IMR-90 (cell line): Measurements from ENCODE around the gene KRTAP10-1. TPM values are rescaled to one million over a fixed set of nuclear protein-coding genes. Genes with fewer than 3 reads are reported as not detected.

ENCODE experiments used
- ATAC-seq: fragments of 200-7000 bp; cut with Tn5 transposase; 2 replicates; pipeline ENCODE4 v1.9.1; 2020; ENCODE audit warnings: low read depth, mild to moderate bottlenecking, moderate library complexity
- BruUV-seq: library from RNA; stranded (reverse); fragments of 400-500 nt; replicated peaks from 2 replicates; lab custom pipeline; 2021; lab: Mats Ljungman, UMichigan
- CTCF ChIA-PET: fragments of 300-600 bp; formaldehyde crosslinking; extraction: SDS; loops from one replicate; lab custom pipeline; 2021; ENCODE audit warnings: antibody characterized with exemption; lab: Yijun Ruan, JAX
- POLR2A ChIA-PET: fragments of 300-600 bp; sonication (Branson Sonifier 250); formaldehyde crosslinking; loops from one replicate; lab custom pipeline; 2022; ENCODE audit warnings: antibody characterized with exemption; ENCODE audit not compliant: unreplicated experiment; lab: Charles Lee
- DNase-seq: peaks from one replicate; pipeline ENCODE4 v3.0.0; 2013
- H2AFZ ChIP-seq: replicated peaks from 2 replicates; pipeline ENCODE3; 2013; ENCODE audit warnings: low read length, mild to moderate bottlenecking; ENCODE audit not compliant: poor library complexity
- H2AK5ac ChIP-seq: 2 replicates; pipeline ENCODE4 v1.6.1; 2013; ENCODE audit warnings: low read depth, low read length, inconsistent platforms
- H2AK9ac ChIP-seq: replicated peaks from 2 replicates; pipeline ENCODE3; 2013; ENCODE audit warnings: mild to moderate bottlenecking, low read depth, low read length, moderate library complexity; ENCODE audit not compliant: poor library complexity
- H2BK120ac ChIP-seq: 2 replicates; pipeline ENCODE4 v1.6.1; 2013; ENCODE audit warnings: low read depth, low read length, inconsistent platforms
- H2BK15ac ChIP-seq: 3 replicates; pipeline ENCODE4 v1.6.1; 2013; ENCODE audit warnings: low read depth, low read length, inconsistent platforms
- H2BK20ac ChIP-seq: 2 replicates; pipeline ENCODE4 v1.6.1; 2013; ENCODE audit warnings: low read depth, mild to moderate bottlenecking, inconsistent platforms, low read length, moderate library complexity
- H2BK5ac ChIP-seq: 2 replicates; pipeline ENCODE4 v1.6.1; 2013; ENCODE audit warnings: mild to moderate bottlenecking, low read depth, low read length, inconsistent platforms; ENCODE audit not compliant: poor library complexity, severe bottlenecking
- H3K14ac ChIP-seq: replicated peaks from 2 replicates; pipeline ENCODE4 v1.6.1; 2013; ENCODE audit warnings: low read depth, low read length, inconsistent platforms
- H3K18ac ChIP-seq: 2 replicates; pipeline ENCODE4 v1.6.1; 2013; ENCODE audit warnings: low read depth, low read length, control low read depth
- H3K23ac ChIP-seq: 2 replicates; pipeline ENCODE4 v1.6.1; 2013; ENCODE audit warnings: low read depth, low read length, inconsistent platforms
- H3K27ac ChIP-seq: 2 replicates; pipeline ENCODE4 v1.5.1; 2013; ENCODE audit warnings: mild to moderate bottlenecking, control low read depth, low read length; ENCODE audit not compliant: insufficient read depth
- H3K27me3 ChIP-seq: 2 replicates; pipeline ENCODE4 v1.6.1; 2013; ENCODE audit warnings: low read length; ENCODE audit not compliant: control insufficient read depth, insufficient read depth
- H3K36me3 ChIP-seq: 2 replicates; pipeline ENCODE4 v1.6.1; 2013; ENCODE audit warnings: low read length, mixed read lengths; ENCODE audit not compliant: control insufficient read depth, insufficient read depth
- H3K4ac ChIP-seq: 2 replicates; pipeline ENCODE4 v1.6.1; 2013; ENCODE audit warnings: low read depth, low read length, inconsistent platforms
- H3K4me1 ChIP-seq: 2 replicates; pipeline ENCODE4 v1.6.1; 2013; ENCODE audit warnings: low read length, mixed read lengths; ENCODE audit not compliant: control insufficient read depth, insufficient read depth
- H3K4me2 ChIP-seq: 2 replicates; pipeline ENCODE4 v1.6.1; 2013; ENCODE audit warnings: low read depth, mild to moderate bottlenecking, control low read depth, low read length, moderate library complexity
- H3K4me3 ChIP-seq: 2 replicates; pipeline ENCODE4 v1.5.1; 2013; ENCODE audit warnings: low read depth, mild to moderate bottlenecking, control low read depth, low read length, moderate library complexity; ENCODE audit not compliant: insufficient read depth
- H3K56ac ChIP-seq: 2 replicates; pipeline ENCODE4 v1.6.1; 2013; ENCODE audit warnings: low read length, inconsistent platforms; ENCODE audit not compliant: insufficient read depth; ENCODE audit errors: extremely low read depth
- H3K79me1 ChIP-seq, 2 experiments: 2 replicates each; pipeline ENCODE4 v1.6.1; 2013; ENCODE audit warnings: low read length in 2 of 2, inconsistent platforms in 1 of 2, low read depth in 1 of 2
- H3K9ac ChIP-seq: 2 replicates; pipeline ENCODE4 v1.6.1; 2013; ENCODE audit warnings: low read depth, low read length, control low read depth
- H3K9me1 ChIP-seq: 2 replicates; pipeline ENCODE4 v1.6.1; 2013; ENCODE audit warnings: low read length, inconsistent platforms; ENCODE audit not compliant: insufficient read depth
- H3K9me3 ChIP-seq: 2 replicates; pipeline ENCODE4 v1.6.1; 2013; ENCODE audit warnings: low read length; ENCODE audit not compliant: control insufficient read depth, insufficient read depth
- H4K20me1 ChIP-seq: 2 replicates; pipeline ENCODE4 v1.6.1; 2013; ENCODE audit warnings: low read length, inconsistent platforms; ENCODE audit not compliant: insufficient read depth
- H4K5ac ChIP-seq: 2 replicates; pipeline ENCODE4 v1.6.1; 2013; ENCODE audit warnings: mild to moderate bottlenecking, low read depth, low read length, control low read depth
- H4K8ac ChIP-seq, 2 experiments: 2 replicates each; pipeline ENCODE4 v1.6.1; 2013; ENCODE audit warnings: low read depth in 2 of 2, low read length in 2 of 2, control low read depth in 1 of 2, inconsistent platforms in 1 of 2
- H4K91ac ChIP-seq: 2 replicates; pipeline ENCODE4 v1.6.1; 2013; ENCODE audit warnings: low read depth, low read length, inconsistent platforms; ENCODE audit not compliant: insufficient read depth
- CHD1 ChIP-seq: IDR thresholded peaks from 2 replicates; pipeline ENCODE4 v1.6.1; 2012; ENCODE audit warnings: low read depth, low read length, improper control_type of control experiment
- MAFK ChIP-seq: IDR thresholded peaks from 2 replicates; pipeline ENCODE4 v1.6.1; 2012; ENCODE audit warnings: low read depth, low read length, improper control_type of control experiment
- MAZ ChIP-seq: IDR thresholded peaks from 2 replicates; pipeline ENCODE4 v1.6.1; 2012; ENCODE audit warnings: low read depth, mild to moderate bottlenecking, low read length, improper control_type of control experiment, moderate library complexity, borderline replicate concordance
- RAD21 ChIP-seq: IDR thresholded peaks from 2 replicates; pipeline ENCODE4 v1.6.1; 2012; ENCODE audit warnings: low read length, improper control_type of control experiment
- SMC3 ChIP-seq: fragments of 150-350 bp; IDR thresholded peaks from 2 replicates; pipeline ENCODE4 v1.6.1; 2016; ENCODE audit warnings: low read depth, mild to moderate bottlenecking, antibody characterized with exemption, low read length, moderate library complexity
- WGBS, 2 experiments: methylation state at CpG; one replicate each; pipeline versions ENCODE4 v1.1.5 to v1.1.7; 2013; ENCODE audit warnings: missing lambda C conversion rate in 2 of 2; ENCODE audit not compliant: insufficient read length in 1 of 2; ENCODE audit errors: extremely low coverage in 2 of 2; 5-methylcytosine and 5-hydroxymethylcytosine counted together
- dilution Hi-C: fragments of 300-500 bp; cut with HindIII; formaldehyde crosslinking; loops from one replicate; pipeline ENCODE4 v1.14.3; 2018; ENCODE audit warnings: low sequenced_read_pairs; ENCODE audit not compliant: unreplicated experiment
- in situ Hi-C: fragments of 300-500 bp; cut with MboI; formaldehyde crosslinking; loops from 3 replicates; pipeline ENCODE4 v1.14.3; 2019; ENCODE audit warnings: low sequenced_read_pairs, inconsistent platforms, mixed read lengths
- intact Hi-C: fragments of 100-400 bp; cut with micrococcal nuclease; formaldehyde crosslinking; loops from 2 replicates; pipeline ENCODE4 v1.10.0; 2022
- polyA plus RNA-seq, 3 experiments: library from polyadenylated mRNA; depleted of rRNA; stranded (reverse); fragments of >200 nt; gene quantifications; 2 replicates each; pipeline ENCODE4 v1.2.3, GENCODE V29; 2012; ENCODE audit warnings: low replicate concordance in 1 of 3
- total RNA-seq: library from RNA; depleted of rRNA; stranded (reverse); fragments of >200 nt; gene quantifications from 2 replicates; pipeline ENCODE4 v1.2.3, GENCODE V29; 2012

Gene KRTAP10-1
- total and polyA plus RNA-seq, 2 of the 4 experiments (the other 2 are of a cell fraction) = not detected

GRCh38 chr21:44515359-44516165, 24.4 kb downstream of the KRTAP10-1 start:
- H2AK9ac ChIP-seq = no peak overlapping the region
- TF ChIP-seq RAD21 (no peak), MAFK (no peak), CHD1 (no peak), MAZ (no peak), SMC3 (no peak)
- no peak overlapping the region for H3K4ac ChIP-seq
- H4K91ac ChIP-seq = no peak overlapping the region
- BruUV-seq = no TSS peak
- no peaks in the 10 kb centered on the region for H3K4me1 ChIP-seq
- intact Hi-C loops (no loop called here), dilution Hi-C loops (no loop called here), in situ Hi-C loops (loop anchor here (25.0 kb wide), 1 partner anchor 422 kb away; the partner anchor contains the start of gene SLX9)
- H2BK20ac ChIP-seq = no peak overlapping the region
- no peaks in the 10 kb centered on the region for H3K9me1 ChIP-seq
- H3K4me2 ChIP-seq = no peak overlapping the region
- no peaks in the 10 kb centered on the region for H3K36me3 ChIP-seq
- H2BK15ac ChIP-seq = no peak overlapping the region
- no peak overlapping the region for H2BK5ac ChIP-seq
- peaks cover 6% of the 10 kb centered on the region; the same call in 1 of the 2 replicates for H3K9me3 ChIP-seq
- H3K4me3 ChIP-seq = no peak overlapping the region
- DNase-seq (no peak), ATAC-seq (no peak)
- H3K79me1 ChIP-seq = no peaks in the 10 kb centered on the region
- H2AFZ ChIP-seq = no peak overlapping the region
- no peak overlapping the region for H2BK120ac ChIP-seq
- no peak overlapping the region for H4K8ac ChIP-seq
- H3K27ac ChIP-seq = no peak overlapping the region
- ChIA-PET CTCF (interaction anchor here (0.7 kb wide), 1 partner anchor 249 kb away, joined by 3 read pairs; no protein-coding TSS in a partner anchor), POLR2A (no interaction called here)
- WGBS, 2 experiments = 72% methylated on average over 5 of the region's 32 CpGs; no CpG with 5 or more reads in 1 of the 2 experiments
- no peak overlapping the region for H3K14ac ChIP-seq
- no peak overlapping the region for H2AK5ac ChIP-seq
- H4K5ac ChIP-seq = no peak overlapping the region
- H3K18ac ChIP-seq = no peak overlapping the region
- H4K20me1 ChIP-seq = no peaks in the 10 kb centered on the region
- no peak overlapping the region for H3K23ac ChIP-seq
- no peak overlapping the region for H3K56ac ChIP-seq
- H3K9ac ChIP-seq = no peak overlapping the region
- H3K27me3 ChIP-seq = no peaks in the 10 kb centered on the region; the same call in 1 of the 2 replicates
